Endothelial cell of umbilical vein (primary cell): Measurements from ENCODE around the gene VPS37C. TPM values are rescaled to one million over a fixed set of nuclear protein-coding genes. Genes with fewer than 3 reads are reported as not detected.
A peak's percentile ranks its signal among the peaks of the same experiment; 100 is the strongest.

ENCODE experiments used
- BruUV-seq: library from RNA; stranded (reverse); fragments of 400-500 nt; replicated peaks from 2 replicates; lab custom pipeline; 2021; lab: Mats Ljungman, UMichigan
- CTCF ChIA-PET: fragments of 300-600, 350-600 bp; sonication (Branson Sonifier 250); formaldehyde crosslinking; loops from one replicate; lab custom pipeline; 2021; ENCODE audit warnings: antibody characterized with exemption, inconsistent platforms; lab: Charles Lee
- POLR2A ChIA-PET: fragments of 300-600, 350-600 bp; sonication (Branson Sonifier 250); formaldehyde crosslinking; loops from one replicate; lab custom pipeline; 2021; ENCODE audit warnings: antibody characterized with exemption, inconsistent platforms; lab: Charles Lee
- DNase-seq: peaks from one replicate; pipeline ENCODE4 v3.0.0-alpha.2; 2011; ENCODE audit warnings: low read depth, low spot score
- FAIRE-seq: peaks from 2 replicates; lab custom pipeline; 2011; peaks lifted over from hg19 to GRCh38; lab: Jason Lieb, UNC
- H2AFZ ChIP-seq: 2 replicates; pipeline ENCODE4 v1.6.0; 2012; ENCODE audit warnings: low read depth, low read length, control low read depth, inconsistent platforms
- H3K27ac ChIP-seq: 2 replicates; pipeline ENCODE4 v1.5.1; 2011; ENCODE audit warnings: low read depth, mild to moderate bottlenecking, control low read depth, low read length, moderate library complexity; ENCODE audit not compliant: insufficient read depth
- H3K27me3 ChIP-seq, 2 experiments: 2 replicates each; pipeline versions ENCODE4 v1.6.0 to v1.6.1; 2011; ENCODE audit warnings: low read length in 2 of 2, mixed read lengths in 1 of 2; ENCODE audit not compliant: control insufficient read depth in 2 of 2, insufficient read depth in 2 of 2
- H3K36me3 ChIP-seq, 2 experiments: 2 replicates in 1 of 2; 3 replicates in 1 of 2; pipeline ENCODE4 v1.5.1; 2011; ENCODE audit warnings: low read length in 2 of 2, mild to moderate bottlenecking in 1 of 2, moderate library complexity in 1 of 2; ENCODE audit not compliant: control insufficient read depth in 2 of 2, insufficient read depth in 2 of 2; ENCODE audit errors: extremely low read depth in 1 of 2
- H3K4me1 ChIP-seq: 3 replicates; pipeline ENCODE4 v1.5.1; 2011; ENCODE audit warnings: mild to moderate bottlenecking, low read length; ENCODE audit not compliant: control insufficient read depth, insufficient read depth; ENCODE audit errors: extremely low read depth
- H3K4me2 ChIP-seq: 2 replicates; pipeline ENCODE4 v1.6.1; 2011; ENCODE audit warnings: low read length, control low read depth, mixed read lengths; ENCODE audit not compliant: insufficient read depth
- H3K4me3 ChIP-seq, 3 experiments: fragments of 200-600 bp in 1 of 3; sonication (generic), shearing (Covaris generic) in 1 of 3; replicated peaks in 1 of 3; 2 replicates each; pipeline ENCODE4 v1.5.1; 2011 to 2016; ENCODE audit warnings: control low read depth in 3 of 3, low read length in 3 of 3, mild to moderate bottlenecking in 2 of 3, inconsistent platforms in 1 of 3, low read depth in 1 of 3, moderate library complexity in 1 of 3; ENCODE audit not compliant: insufficient read depth in 1 of 3
- H3K79me2 ChIP-seq: 2 replicates; pipeline ENCODE4 v1.6.0; 2012; ENCODE audit warnings: low read length, inconsistent platforms; ENCODE audit not compliant: control insufficient read depth, insufficient read depth
- H3K9ac ChIP-seq: replicated peaks from 2 replicates; pipeline ENCODE3; 2011; ENCODE audit warnings: low read length, control low read depth; ENCODE audit not compliant: insufficient read depth; ENCODE audit errors: extremely low read depth
- H3K9me1 ChIP-seq: replicated peaks from 3 replicates; pipeline ENCODE4 v1.6.0; 2011; ENCODE audit warnings: mild to moderate bottlenecking, low read length; ENCODE audit not compliant: control insufficient read depth, insufficient read depth; ENCODE audit errors: extremely low read depth
- H3K9me3 ChIP-seq: replicated peaks from 2 replicates; pipeline ENCODE4 v1.5.1; 2012; ENCODE audit warnings: low read length, inconsistent platforms; ENCODE audit not compliant: control insufficient read depth, insufficient read depth
- H4K20me1 ChIP-seq: replicated peaks from 2 replicates; pipeline ENCODE3; 2011; ENCODE audit warnings: mild to moderate bottlenecking, low read length; ENCODE audit not compliant: control insufficient read depth, insufficient read depth; ENCODE audit errors: extremely low read depth
- CTCF ChIP-seq, 2 donors: IDR thresholded peaks; 1 replicate in 1 of 2; 2 replicates in 1 of 2; pipeline ENCODE4 v1.5.1; 2011; ENCODE audit warnings: low read length in 2 of 2, mild to moderate bottlenecking in 2 of 2, moderate library complexity in 2 of 2, control low read depth in 1 of 2, inconsistent platforms in 1 of 2, low read depth in 1 of 2; ENCODE audit not compliant: insufficient read depth in 1 of 2; ENCODE audit errors: extremely low read depth in 1 of 2
- EZH2 ChIP-seq: IDR thresholded peaks from 2 replicates; pipeline ENCODE4 v1.6.1; 2012; ENCODE audit warnings: borderline replicate concordance, low read depth, mild to moderate bottlenecking, moderate library complexity, low read length, inconsistent platforms; ENCODE audit not compliant: severe bottlenecking
- FOS ChIP-seq: IDR thresholded peaks from 2 replicates; pipeline ENCODE4 v1.6.1; 2011; ENCODE audit warnings: mild to moderate bottlenecking, low read length, moderate library complexity, borderline replicate concordance; ENCODE audit not compliant: insufficient read depth
- GATA2 ChIP-seq: IDR thresholded peaks from 2 replicates; pipeline ENCODE4 v1.7.0; 2011; ENCODE audit warnings: low read depth, mild to moderate bottlenecking, moderate library complexity, mixed read lengths, low read length; ENCODE audit not compliant: insufficient read length, insufficient read depth
- JUN ChIP-seq: IDR thresholded peaks from 2 replicates; pipeline ENCODE4 v1.6.1; 2011; ENCODE audit warnings: borderline replicate concordance, low read depth; ENCODE audit not compliant: insufficient read length, insufficient read depth
- MAX ChIP-seq: IDR thresholded peaks from 2 replicates; pipeline ENCODE4 v1.6.1; 2011; ENCODE audit not compliant: insufficient read depth, insufficient read length
- MYC ChIP-seq: IDR thresholded peaks from one replicate; pipeline ENCODE4 v1.6.1; 2011; ENCODE audit warnings: mild to moderate bottlenecking, low read depth, low read length
- POLR2A ChIP-seq: IDR thresholded peaks from 2 replicates; pipeline ENCODE4 v1.6.1; 2012; ENCODE audit warnings: low read depth, mild to moderate bottlenecking, control low read depth, low read length
- POLR2AphosphoS5 ChIP-seq: IDR thresholded peaks from 2 replicates; pipeline ENCODE4 v1.6.1; 2012; ENCODE audit warnings: low read depth, mild to moderate bottlenecking, control low read depth, low read length, moderate library complexity; ENCODE audit not compliant: insufficient read depth
- dilution Hi-C: fragments of 300-500 bp; cut with MboI; formaldehyde crosslinking; loops from one replicate; pipeline ENCODE4 v1.15.0; 2019; ENCODE audit warnings: low sequenced_read_pairs; ENCODE audit not compliant: extremely low pct_ligation_motif_present
- intact Hi-C: fragments of 100-400 bp; cut with micrococcal nuclease; formaldehyde crosslinking; loops from one replicate; pipeline ENCODE4 v1.10.0; 2022
- polyA plus RNA-seq, 4 experiments: library from polyadenylated mRNA; depleted of rRNA in 3 of 4; stranded (reverse) in 3 of 4; unstranded in 1 of 4; fragments of >200 nt; gene quantifications; 2 replicates each; pipeline versions ENCODE4 v1.2.1 to v1.2.3, GENCODE V29; 2011 to 2012; ENCODE audit warnings: missing spikeins in 1 of 4
- total RNA-seq: library from RNA; stranded (reverse); gene quantifications from 2 replicates; pipeline ENCODE4 v1.2.3, GENCODE V29; 2021

Gene VPS37C
- total and polyA plus RNA-seq, 2 donors (not counting 3 experiments of a cell fraction or from before 2014, with no cell fraction given), result 17.7 to 23.4 TPM

GRCh38 chr11:61158691-61159381 is 2.4 kb downstream of the VPS37C start:
- no peak overlapping the region for H3K4me2 ChIP-seq
- H3K27ac ChIP-seq, result peak overlapping the region; percentile 60
- no peaks in the 10 kb centered on the region for H4K20me1 ChIP-seq
- TF ChIP-seq JUN (no peak), POLR2AphosphoS5 (no peak), EZH2 (no peak), MAX (no peak), GATA2 (no peak), CTCF (IDR thresholded peaks at IDR 0.05; ENCODE audit: extremely low read depth in 1 of 2, insufficient read depth in 1 of 2, low read depth in 1 of 2, low read length in 2 of 2) (no peak), MYC (no peak), POLR2A (no peak), FOS (no peak)
- DNase-seq (peak; percentile 75), FAIRE-seq (peak; percentile 35)
- H3K9me1 ChIP-seq, result no peaks in the 10 kb centered on the region
- BruUV-seq, result no TSS peak
- intact Hi-C loops, result loop anchor here (10.0 kb wide), 1 partner anchor 324 kb away; no protein-coding TSS in a partner anchor
- no peaks in the 10 kb centered on the region for H3K9me3 ChIP-seq
- dilution Hi-C loops, result no loop called here
- H3K27me3 ChIP-seq, result no peaks in the 10 kb centered on the region
- peaks cover 31% of the 10 kb centered on the region for H3K4me1 ChIP-seq
- no peak overlapping the region for H3K4me3 ChIP-seq
- H3K9ac ChIP-seq, result peak overlapping the region; percentile 54
- ChIA-PET POLR2A (no interaction called here), CTCF (interaction anchor here (0.7 to 3.2 kb wide), 6 partner anchors 9 to 30 kb away, joined by 3 to 12 read pairs (median 4); no protein-coding TSS in a partner anchor)
- H2AFZ ChIP-seq, result no peak overlapping the region
- H3K36me3 ChIP-seq, result no peaks in the 10 kb centered on the region
- H3K79me2 ChIP-seq, result peaks cover 40% of the 10 kb centered on the region
